Nephron progenitor cell (in vitro differentiated cells): ENCODE measurements around the gene ATP5MC3.
A peak's percentile ranks its signal among the peaks of the same experiment; 100 is the strongest.

Experiments used
- DNase-seq: peaks from one replicate; pipeline ENCODE4 v3.0.0; 2021
- H3K27ac Mint-ChIP-seq: 2 replicates; pipeline ENCODE4 v1.8.0; 2021; ENCODE audit warnings: mild to moderate bottlenecking, moderate library complexity, mixed read lengths
- H3K27me3 Mint-ChIP-seq: 2 replicates; pipeline ENCODE4 v1.8.0; 2021; ENCODE audit warnings: mild to moderate bottlenecking, low read depth, mixed read lengths; ENCODE audit not compliant: poor library complexity
- H3K36me3 Mint-ChIP-seq: 2 replicates; pipeline ENCODE4 v1.8.0; 2021; ENCODE audit warnings: low read depth, mixed read lengths
- H3K4me1 Mint-ChIP-seq: 2 replicates; pipeline ENCODE4 v1.8.0; 2021; ENCODE audit warnings: mixed read lengths
- H3K4me3 Mint-ChIP-seq: 2 replicates; pipeline ENCODE4 v1.8.0; 2021; ENCODE audit warnings: mild to moderate bottlenecking, moderate library complexity, mixed read lengths
- H3K9me3 Mint-ChIP-seq: 2 replicates; pipeline ENCODE4 v1.8.0; 2021; ENCODE audit warnings: mild to moderate bottlenecking, moderate library complexity, mixed read lengths
- CTCF ChIP-seq: fragments of 200-600 bp; sonication (generic); IDR thresholded peaks from 2 replicates; pipeline ENCODE4 v1.5.0; 2021; ENCODE audit warnings: antibody characterized with exemption

The ATP5MC3 gene

GRCh38 chr2:175207741-175208438 lies 26.4 kb upstream of the ATP5MC3 start:
- Mint-ChIP-seq H3K9me3 (no peaks in the 10 kb centered on the region), H3K27me3 (peaks cover 21% of the 10 kb centered on the region)

DNA sequence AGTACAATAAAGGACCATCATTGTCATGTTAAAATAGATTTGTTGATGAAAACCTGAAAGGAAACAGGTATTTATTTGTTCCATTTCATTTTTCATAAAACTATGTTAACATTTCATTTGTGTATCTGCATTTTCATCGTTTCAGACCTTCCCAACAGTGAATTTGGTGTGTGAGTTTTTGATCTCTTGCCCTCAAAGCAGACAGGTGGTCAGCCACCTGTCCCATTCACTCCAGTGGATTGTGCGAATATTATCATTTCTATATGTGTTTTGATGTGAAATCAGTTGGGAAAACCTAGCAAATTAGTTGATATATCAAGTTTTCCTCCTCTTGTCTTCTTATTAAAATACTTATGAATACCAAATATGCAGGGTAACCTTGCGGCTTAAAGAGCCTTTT lies 25.4 kb upstream of the ATP5MC3 start:
- no peak for DNase-seq
- Mint-ChIP-seq H3K27ac (no peak overlapping the region), H3K4me3 (no peak overlapping the region), H3K36me3 (no peaks in the 10 kb centered on the region), H3K27me3 (peaks cover 21% of the 10 kb centered on the region), H3K4me1 (no peaks in the 10 kb centered on the region), H3K9me3 (no peaks in the 10 kb centered on the region)
- no peak for TF ChIP-seq CTCF

More at GRCh38 chr2:175207741-175208438, 26.4 kb upstream of the ATP5MC3 start:
- no peaks in the 10 kb centered on the region for H3K4me1 Mint-ChIP-seq
- TF ChIP-seq CTCF = no peak
- DNase-seq = no peak
- H3K27ac Mint-ChIP-seq = no peak overlapping the region
- no peaks in the 10 kb centered on the region for H3K36me3 Mint-ChIP-seq
- no peak overlapping the region for H3K4me3 Mint-ChIP-seq

GRCh38 chr2:175205523-175205922 lies 24.0 kb upstream of the ATP5MC3 start:
- no peak for TF ChIP-seq CTCF

DNA sequence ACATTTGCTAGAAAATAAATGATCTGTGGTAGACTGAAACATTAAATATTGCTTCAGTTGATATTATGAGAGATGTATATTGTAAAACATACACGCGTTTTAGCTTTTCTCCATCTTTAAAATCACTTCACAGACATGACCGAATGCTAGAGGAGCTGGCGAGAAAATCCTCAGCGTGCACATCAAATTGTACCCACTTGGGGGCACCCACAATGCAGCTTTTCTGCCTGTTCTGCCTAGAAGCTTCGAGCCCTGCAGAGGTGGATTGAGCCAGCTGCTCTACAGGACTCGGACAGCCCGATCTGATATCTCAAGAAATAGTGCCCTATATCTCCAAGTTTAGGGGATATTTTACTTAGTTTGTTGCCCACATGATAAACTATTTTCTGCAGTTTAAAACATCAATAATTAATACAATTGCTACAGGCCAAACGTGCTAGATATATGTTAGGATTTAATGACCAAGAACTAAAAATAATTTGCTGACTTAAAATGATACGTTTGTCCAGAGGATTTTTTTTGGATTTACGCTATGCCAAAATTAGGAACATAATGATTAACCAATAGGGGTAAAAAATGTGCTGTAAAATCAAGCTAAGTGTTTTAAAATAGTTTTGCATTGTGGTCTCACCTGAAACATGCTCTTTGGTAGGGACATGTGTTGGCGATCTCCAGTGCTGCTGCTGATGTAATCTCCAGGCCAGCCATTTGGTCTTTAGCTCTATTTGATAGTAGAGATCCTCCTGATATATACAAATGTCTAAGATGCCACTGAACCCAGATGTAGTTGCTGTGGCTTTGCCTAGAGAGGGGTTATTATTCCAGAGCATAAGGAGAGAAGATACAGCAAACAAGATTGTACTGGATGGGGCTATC lies 22.3 kb upstream of the ATP5MC3 start:
- Mint-ChIP-seq H3K27ac (no peak overlapping the region), H3K4me3 (no peak overlapping the region), H3K27me3 (peaks cover 17% of the 10 kb centered on the region), H3K9me3 (peaks cover 6% of the 10 kb centered on the region), H3K4me1 (no peaks in the 10 kb centered on the region), H3K36me3 (no peaks in the 10 kb centered on the region)
- peak; percentile 65 for DNase-seq
- TF ChIP-seq CTCF = peak; percentile 60

More at GRCh38 chr2:175205523-175205922, 24.0 kb upstream of the ATP5MC3 start:
- H3K9me3 Mint-ChIP-seq = no peaks in the 10 kb centered on the region
- no peaks in the 10 kb centered on the region for H3K4me1 Mint-ChIP-seq
- no peaks in the 10 kb centered on the region for H3K36me3 Mint-ChIP-seq
- H3K27me3 Mint-ChIP-seq = peaks cover 19% of the 10 kb centered on the region
- DNase-seq = no peak
- no peak overlapping the region for H3K27ac Mint-ChIP-seq
- no peak overlapping the region for H3K4me3 Mint-ChIP-seq

DNA sequence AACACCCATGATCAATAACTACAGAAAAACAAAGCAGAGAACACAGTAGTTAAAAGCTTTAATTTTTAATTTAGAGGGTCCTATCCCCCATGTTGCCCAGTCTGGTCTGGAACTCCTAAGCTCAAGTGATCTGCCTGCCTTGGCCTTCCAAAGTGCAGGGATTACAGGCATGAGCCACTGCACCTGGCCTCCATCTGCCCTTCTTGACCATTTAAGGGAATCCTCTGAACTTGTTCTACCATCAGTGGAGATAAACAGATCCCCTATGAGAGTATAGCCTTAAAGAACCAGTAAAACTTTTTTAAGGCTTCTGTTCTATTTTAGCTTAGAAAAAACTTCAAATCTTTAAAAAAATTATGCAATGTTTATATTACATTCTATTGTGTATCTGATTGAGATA lies 13.5 kb upstream of the ATP5MC3 start:
- peaks cover 18% of the 10 kb centered on the region for H3K9me3 Mint-ChIP-seq
- no peaks in the 10 kb centered on the region for H3K36me3 Mint-ChIP-seq
- no peaks in the 10 kb centered on the region for H3K4me1 Mint-ChIP-seq
- H3K27me3 Mint-ChIP-seq = peaks cover 10% of the 10 kb centered on the region
- no peak for DNase-seq
- TF ChIP-seq CTCF = no peak
- H3K27ac Mint-ChIP-seq = no peak overlapping the region
- no peak overlapping the region for H3K4me3 Mint-ChIP-seq
